Esophagus squamous epithelium (tissue), 4 donors: ENCODE data around the gene MYH3.

Source experiments
- POLR2A ChIP-seq, 4 donors: fragments of 450-650 bp; IDR thresholded peaks; one replicate each; pipeline ENCODE4 v1.6.1; 2017; ENCODE audit warnings: antibody characterized with exemption in 4 of 4, mild to moderate bottlenecking in 4 of 4, moderate library complexity in 3 of 4
- TF ChIP-seq, protein P1 (sequence below), 6 experiments: fragments of 450-650 bp in 4 of 6; fragments of 200-600 bp in 2 of 6; sonication (generic) in 2 of 6; IDR thresholded peaks; one replicate each; pipeline ENCODE4 v1.5.1; 2016 to 2019; ENCODE audit warnings: antibody characterized with exemption in 6 of 6, mild to moderate bottlenecking in 4 of 6, moderate library complexity in 4 of 6

GRCh38 chr17:10698096-10698818, 41.1 kb upstream of the MYH3 start:
- no peak for TF ChIP-seq POLR2A (IDR thresholded peaks at IDR 0.05)
- TF ChIP-seq, protein P1, sequence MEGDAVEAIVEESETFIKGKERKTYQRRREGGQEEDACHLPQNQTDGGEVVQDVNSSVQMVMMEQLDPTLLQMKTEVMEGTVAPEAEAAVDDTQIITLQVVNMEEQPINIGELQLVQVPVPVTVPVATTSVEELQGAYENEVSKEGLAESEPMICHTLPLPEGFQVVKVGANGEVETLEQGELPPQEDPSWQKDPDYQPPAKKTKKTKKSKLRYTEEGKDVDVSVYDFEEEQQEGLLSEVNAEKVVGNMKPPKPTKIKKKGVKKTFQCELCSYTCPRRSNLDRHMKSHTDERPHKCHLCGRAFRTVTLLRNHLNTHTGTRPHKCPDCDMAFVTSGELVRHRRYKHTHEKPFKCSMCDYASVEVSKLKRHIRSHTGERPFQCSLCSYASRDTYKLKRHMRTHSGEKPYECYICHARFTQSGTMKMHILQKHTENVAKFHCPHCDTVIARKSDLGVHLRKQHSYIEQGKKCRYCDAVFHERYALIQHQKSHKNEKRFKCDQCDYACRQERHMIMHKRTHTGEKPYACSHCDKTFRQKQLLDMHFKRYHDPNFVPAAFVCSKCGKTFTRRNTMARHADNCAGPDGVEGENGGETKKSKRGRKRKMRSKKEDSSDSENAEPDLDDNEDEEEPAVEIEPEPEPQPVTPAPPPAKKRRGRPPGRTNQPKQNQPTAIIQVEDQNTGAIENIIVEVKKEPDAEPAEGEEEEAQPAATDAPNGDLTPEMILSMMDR (IDR thresholded peaks at IDR 0.05): no peak
